HG02571 (cell line): Measurements from ENCODE around the gene COX6B2.
"Not testable (repeated sequence)": the region's sequence is repeated elsewhere in the genome, so short reads cannot be mapped to it uniquely, and the experiment has no call there.

ENCODE experiments used
- ATAC-seq: cut with Tn5 transposase; IDR thresholded peaks from one replicate; pipeline ENCODE4 v1.9.1; 2021; ENCODE audit warnings: mild to moderate bottlenecking, moderate library complexity; ENCODE audit not compliant: unreplicated experiment

Gene COX6B2

DNA sequence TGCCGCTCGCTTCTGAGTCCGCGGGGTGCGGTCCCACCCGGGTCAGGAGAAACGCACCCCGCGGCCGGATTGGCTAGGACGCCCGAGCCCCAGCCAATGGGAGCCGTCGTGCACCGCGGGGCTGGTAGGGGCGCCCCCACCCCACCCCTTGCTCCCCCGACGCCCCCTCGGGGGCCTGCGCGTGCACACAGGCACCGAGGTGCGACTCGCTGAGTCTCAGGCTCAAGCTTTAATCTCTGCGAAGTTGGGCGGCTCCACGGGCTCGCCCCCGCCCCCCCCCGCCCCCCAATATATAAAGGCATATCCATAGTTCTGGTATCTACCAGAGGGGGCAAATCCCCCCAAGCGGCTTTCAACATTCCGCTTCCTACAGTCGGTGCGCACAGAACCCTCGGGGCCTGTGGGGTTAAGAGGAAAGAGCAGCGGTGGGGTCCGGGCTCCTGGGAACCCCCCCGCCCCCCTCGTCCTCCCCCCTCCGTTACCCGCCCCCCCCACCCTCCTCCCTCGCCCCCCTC, at the start of gene COX6B2:
Gene COX6B2, minus strand, starts transcription at position 22 of the 515 bp plus-strand sequence. CDS start 198 bp downstream, outside the sequence.
- ATAC-seq, result no peak

DNA sequence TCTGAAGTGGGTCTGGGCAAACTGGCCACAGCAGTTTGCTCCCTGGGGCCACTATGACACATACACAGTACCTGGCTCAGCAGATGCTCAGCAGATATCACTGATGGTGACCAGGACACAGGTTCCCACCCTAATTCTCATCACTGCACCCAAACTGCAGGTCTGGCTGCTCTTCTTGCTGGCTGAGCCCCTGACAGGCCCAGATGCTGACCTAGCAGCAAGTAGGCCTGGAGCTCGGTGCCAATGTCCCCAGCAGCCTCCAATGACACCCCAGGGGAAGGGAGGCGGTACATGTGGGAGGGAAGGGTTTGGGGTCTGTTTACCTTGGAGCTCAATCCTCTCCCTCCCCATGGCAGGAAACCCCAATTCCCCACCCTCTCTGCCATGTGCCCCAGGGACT, 48.0 kb upstream of the COX6B2 start:
- ATAC-seq, result no peak

- ATAC-seq, result not testable (repeated sequence)
Measured at GRCh38 chr19:55401390-55401789, 46.9 kb upstream of the COX6B2 start.

GRCh38 chr19:55400281-55401087, 46.0 kb upstream of the COX6B2 start:
- no peak for ATAC-seq

DNA sequence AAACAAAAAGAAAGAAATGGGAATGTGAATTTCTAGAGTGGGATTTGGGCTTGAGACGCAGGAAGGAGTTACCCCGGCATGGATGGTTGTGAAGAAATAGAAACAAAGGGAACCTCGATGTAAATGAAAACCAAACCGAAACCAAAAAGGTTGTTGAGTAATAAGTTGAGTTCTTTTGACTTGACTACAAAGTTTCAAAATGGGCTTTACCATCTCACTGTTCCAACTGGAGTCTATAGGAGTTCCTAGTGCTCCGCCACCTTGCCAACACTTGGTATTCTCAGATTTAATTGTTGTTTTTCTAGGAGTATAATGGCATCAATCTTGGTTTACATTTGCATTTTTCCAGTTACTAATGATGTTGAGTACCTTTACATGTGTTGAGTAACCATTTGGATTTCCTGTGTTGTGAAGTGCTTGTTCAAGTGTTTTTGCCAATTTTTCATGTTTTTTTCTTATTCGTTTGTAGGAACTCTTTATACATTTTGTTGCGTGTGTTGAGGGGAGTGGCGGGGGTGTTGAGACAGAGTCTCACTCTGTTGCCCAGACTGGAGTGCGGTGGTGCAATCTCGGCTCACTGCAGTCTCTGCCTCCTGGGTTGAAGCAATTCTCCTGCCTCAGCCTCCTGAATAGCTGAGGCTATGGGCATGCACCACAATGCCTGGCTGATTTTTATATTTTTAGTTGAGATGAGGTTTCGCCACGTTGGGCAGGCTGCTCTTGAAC, 43.8 kb upstream of the COX6B2 start:
- no peak for ATAC-seq

DNA sequence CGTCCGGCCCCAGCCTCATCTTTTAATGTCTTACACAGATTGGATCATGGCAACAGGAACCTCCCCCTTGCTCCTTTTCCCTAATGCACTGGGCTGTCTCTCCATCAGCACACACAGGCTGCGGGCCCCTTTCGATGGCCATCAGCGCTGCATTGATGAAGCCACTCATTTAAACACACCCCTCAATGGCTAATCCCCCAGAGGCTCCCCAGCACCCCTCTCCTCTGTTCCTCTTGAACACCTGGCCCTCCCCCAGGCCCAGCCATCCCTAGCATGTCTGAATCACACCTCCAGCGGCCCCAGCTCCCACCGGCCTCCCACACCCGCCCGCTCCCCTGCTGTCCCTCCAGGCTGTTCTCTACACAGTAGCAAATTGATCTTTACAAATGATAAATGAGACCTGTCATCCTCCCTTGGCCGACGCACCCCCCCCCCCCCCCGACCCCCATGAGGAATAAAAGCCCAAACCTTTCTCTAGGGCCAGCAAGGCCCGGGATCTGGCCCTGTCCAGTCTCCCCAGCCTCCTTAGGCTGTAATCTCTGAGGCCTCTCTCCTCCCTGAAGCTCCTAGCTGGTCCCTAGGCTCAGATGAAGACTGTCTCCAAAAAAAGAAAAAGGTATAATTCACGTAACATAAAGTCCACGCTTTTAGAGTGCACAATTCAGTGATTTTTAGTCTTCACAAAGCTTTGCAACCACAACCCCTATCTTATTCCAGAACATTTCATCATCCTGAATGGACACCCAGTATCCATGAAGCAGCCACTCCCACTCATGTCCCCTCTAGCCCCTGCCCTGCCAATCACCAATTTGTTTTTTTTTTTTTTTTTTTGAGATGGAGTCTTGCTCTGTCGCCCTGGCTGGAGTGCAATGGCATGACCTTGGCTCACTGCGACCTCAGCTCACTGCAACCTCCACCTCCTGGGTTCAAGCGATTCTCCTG, 38.6 kb upstream of the COX6B2 start:
- ATAC-seq, result no peak

- no peak for ATAC-seq
Measured at GRCh38 chr19:55391702-55392615, 37.4 kb upstream of the COX6B2 start.

GRCh38 chr19:55391191-55391670, 36.7 kb upstream of the COX6B2 start:
- ATAC-seq, result no peak

GRCh38 chr19:55390461-55390880, 36.0 kb upstream of the COX6B2 start:
- no peak for ATAC-seq

- no peak for ATAC-seq
Measured at GRCh38 chr19:55389386-55390317, 35.1 kb upstream of the COX6B2 start.

- no peak for ATAC-seq
Measured at GRCh38 chr19:55387736-55388497, 33.4 kb upstream of the COX6B2 start.

DNA sequence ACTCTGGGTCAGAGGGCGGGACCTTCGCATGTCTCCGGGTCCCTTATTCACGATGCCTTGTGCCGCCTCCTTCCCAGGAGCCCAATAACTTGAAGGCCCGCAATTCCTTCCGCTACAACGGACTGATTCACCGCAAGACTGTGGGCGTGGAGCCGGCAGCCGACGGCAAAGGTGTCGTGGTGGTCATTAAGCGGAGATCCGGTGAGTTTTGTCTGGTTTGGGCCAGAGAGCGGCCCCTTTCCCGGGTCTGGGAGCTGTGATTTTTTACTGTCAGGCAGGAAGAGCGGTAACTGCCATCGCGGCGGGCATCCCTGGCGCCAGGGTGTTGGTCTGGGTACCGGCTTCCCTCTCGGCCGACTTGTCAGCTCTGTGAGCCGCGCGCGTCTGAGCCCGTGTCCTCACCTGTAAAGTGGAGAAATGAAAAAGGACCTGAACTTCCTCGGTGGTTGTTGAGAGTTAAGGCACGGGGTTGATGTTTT, 32.0 kb upstream of the COX6B2 start:
- ATAC-seq, result no peak

GRCh38 chr19:55385724-55386492, 31.4 kb upstream of the COX6B2 start, which contains the start of gene RPL28:
Gene RPL28, plus strand, starts transcription at chr19:55385932. Its CDS starts 426 bp downstream, at chr19:55386358.
- ATAC-seq, result peak; percentile 67

DNA sequence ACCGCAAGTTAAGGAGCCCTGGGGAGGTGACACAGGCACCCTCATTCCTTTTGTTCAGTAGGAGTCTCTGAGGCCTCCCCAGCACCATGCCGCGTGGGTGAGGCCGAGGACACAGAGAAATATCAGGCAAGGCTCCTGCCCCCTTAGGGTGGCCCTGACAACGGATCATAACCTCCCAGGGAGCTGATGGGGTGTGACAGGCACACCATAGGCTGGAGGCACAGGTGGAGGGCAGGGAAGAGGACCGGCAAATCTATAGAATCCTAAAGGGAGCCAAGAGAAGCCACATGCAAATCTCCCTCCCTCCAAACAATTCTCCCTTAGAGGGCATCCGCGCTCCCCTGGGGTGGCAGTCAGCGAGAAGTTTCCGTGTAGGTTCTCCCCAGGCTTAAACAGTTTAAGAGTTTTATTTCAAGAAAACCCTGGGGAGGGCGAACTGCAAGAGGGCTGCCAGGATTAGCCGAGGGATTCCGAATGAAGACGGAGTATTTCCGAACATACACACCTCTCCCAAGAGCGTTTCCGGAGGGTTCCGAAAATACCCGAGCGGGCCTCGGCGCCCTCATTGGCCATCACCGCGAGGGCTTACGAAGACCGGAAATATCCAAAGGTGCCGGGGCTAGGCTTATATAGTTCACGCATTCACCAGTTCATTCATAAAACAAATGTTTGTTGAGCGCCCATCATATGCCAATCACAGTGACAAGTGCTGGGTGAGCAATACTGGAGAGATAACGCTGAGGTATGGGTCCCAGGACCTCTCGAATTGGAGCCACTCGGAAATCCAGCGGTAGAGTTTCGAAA, 30.6 kb upstream of the COX6B2 start:
- peak; percentile 42 for ATAC-seq

- ATAC-seq, result no peak
Measured at GRCh38 chr19:55384131-55384919, 29.8 kb upstream of the COX6B2 start, which contains the start of gene TMEM238. Gene TMEM238, minus strand, starts transcription at chr19:55384292. Its CDS starts 33 bp downstream, at chr19:55384259.
